ENCODE data around the gene ST7. TPM values are rescaled to one million over a fixed set of nuclear protein-coding genes. Genes with fewer than 3 reads are reported as not detected.
"Not testable (repeated sequence)": the region's sequence is repeated elsewhere in the genome, so short reads cannot be mapped to it uniquely, and the experiment has no call there.

Gene ST7
- total RNA-seq, 2 experiments from 2014 or later = 5.9 to 9.2 TPM

DNA sequence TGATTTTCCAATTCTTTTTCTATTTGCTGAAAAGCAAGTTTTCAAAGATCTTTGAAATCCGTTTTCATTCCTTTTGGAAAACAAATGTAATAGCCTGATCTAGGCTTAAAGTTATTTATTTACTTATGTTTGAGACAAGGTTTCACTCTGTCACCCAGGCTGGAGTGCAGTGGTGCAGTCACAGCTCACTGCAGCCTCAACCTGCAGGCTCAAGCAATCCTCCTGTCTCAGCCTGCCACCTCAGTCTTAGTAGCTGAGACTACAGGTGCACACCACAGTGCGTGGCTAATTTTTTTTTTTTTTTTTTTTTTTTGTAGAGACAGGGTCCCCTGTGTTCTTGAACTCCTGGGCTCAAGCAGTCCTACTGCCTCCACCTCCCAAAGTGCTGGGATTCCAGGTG lies 4.6 kb downstream of the ST7 start:
- CTCF ChIA-PET = interaction anchor here (1.4 kb wide), 1 partner anchor 165 kb away, joined by 3 read pairs; no protein-coding TSS in a partner anchor
- no peak overlapping the region for H3K27ac Mint-ChIP-seq
- DNase-seq (no peak), ATAC-seq (no peak)
- POLR2A ChIA-PET = no interaction called here
- intact Hi-C loops (cut with micrococcal nuclease) = no loop called here
- TF ChIP-seq, protein P1, sequence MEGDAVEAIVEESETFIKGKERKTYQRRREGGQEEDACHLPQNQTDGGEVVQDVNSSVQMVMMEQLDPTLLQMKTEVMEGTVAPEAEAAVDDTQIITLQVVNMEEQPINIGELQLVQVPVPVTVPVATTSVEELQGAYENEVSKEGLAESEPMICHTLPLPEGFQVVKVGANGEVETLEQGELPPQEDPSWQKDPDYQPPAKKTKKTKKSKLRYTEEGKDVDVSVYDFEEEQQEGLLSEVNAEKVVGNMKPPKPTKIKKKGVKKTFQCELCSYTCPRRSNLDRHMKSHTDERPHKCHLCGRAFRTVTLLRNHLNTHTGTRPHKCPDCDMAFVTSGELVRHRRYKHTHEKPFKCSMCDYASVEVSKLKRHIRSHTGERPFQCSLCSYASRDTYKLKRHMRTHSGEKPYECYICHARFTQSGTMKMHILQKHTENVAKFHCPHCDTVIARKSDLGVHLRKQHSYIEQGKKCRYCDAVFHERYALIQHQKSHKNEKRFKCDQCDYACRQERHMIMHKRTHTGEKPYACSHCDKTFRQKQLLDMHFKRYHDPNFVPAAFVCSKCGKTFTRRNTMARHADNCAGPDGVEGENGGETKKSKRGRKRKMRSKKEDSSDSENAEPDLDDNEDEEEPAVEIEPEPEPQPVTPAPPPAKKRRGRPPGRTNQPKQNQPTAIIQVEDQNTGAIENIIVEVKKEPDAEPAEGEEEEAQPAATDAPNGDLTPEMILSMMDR (IDR thresholded peaks at IDR 0.05) = no peak
- peaks cover 33% of the 10 kb centered on the region for H3K4me1 Mint-ChIP-seq (ENCODE audit: low read depth)
- no peak overlapping the region for H3K4me3 Mint-ChIP-seq
- H3K9me3 Mint-ChIP-seq = peaks cover 3% of the 10 kb centered on the region
- no peaks in the 10 kb centered on the region for H3K27me3 Mint-ChIP-seq
- H3K36me3 Mint-ChIP-seq (ENCODE audit: low read depth) = peaks cover 5% of the 10 kb centered on the region

DNA sequence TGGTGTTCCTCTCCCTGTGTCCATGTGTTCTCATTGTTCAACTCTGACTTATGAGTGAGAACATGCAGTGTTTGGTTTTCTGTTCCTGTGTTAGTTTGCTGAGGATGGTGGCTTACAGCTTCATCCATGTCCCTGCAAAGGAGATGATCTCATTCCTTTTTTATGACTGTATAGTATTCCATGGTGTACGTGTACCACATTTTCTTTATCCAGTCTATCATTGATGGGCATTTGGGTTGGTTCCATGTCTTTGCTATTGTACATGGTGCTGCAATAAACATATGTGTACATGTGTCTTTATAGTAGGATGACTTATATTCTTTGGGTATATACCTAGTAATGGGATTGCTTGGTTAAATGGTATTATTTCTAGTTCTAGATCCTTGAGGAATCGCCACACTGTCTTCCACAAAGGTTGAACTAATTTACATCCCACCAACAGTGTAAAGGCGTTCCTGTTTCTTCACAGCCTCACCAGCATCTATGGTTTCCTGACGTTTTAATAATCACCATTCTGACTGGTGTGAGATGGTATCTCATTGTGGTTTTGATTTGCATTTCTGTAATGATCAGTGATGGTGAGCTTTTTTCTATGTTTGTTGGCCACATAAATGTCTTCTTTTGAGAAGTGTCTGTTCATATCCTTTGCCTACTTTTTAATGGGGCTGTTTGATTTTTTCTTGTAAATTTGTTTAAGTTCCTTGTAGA lies 8.8 kb downstream of the ST7 start:
- H3K9me3 Mint-ChIP-seq; H3K36me3 Mint-ChIP-seq (ENCODE audit: low read depth); H3K27ac Mint-ChIP-seq; H3K27me3 Mint-ChIP-seq; intact Hi-C loops (cut with micrococcal nuclease); DNase-seq; H3K4me3 Mint-ChIP-seq; ATAC-seq; H3K4me1 Mint-ChIP-seq (ENCODE audit: low read depth): not testable (repeated sequence)
- ChIA-PET POLR2A (interaction anchor here (0.7 kb wide), 1 partner anchor 99 kb away, joined by 3 read pairs; no protein-coding TSS in a partner anchor), CTCF (interaction anchor here (1.0 to 1.5 kb wide), 2 partner anchors 23 to 32 kb away, joined by 4 read pairs; no protein-coding TSS in a partner anchor)

DNA sequence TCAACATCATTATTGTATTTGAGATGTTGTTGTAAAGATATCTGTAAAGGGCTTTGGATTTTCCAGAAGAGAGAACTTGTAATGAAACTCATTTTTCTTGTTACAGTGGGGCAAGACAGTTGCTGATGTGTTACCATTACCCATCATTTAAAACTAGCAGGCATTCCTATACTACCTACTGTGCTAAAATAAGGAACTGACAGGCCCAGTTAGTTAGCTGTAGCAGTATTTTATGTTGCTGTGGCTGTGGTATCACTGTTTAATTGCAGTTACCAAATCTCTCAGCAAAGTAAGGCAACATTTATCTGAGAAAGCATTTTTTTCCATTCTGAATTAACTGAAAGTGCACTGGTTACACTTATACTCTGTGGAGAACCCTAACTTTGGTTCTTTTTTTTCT lies 9.9 kb downstream of the ST7 start:
- no peak for DNase-seq
- ATAC-seq = no peak
- Mint-ChIP-seq H3K9me3 (peaks cover 3% of the 10 kb centered on the region), H3K4me3 (no peak overlapping the region), H3K27ac (no peak overlapping the region), H3K36me3 (ENCODE audit: low read depth) (no peaks in the 10 kb centered on the region), H3K4me1 (ENCODE audit: low read depth) (peaks cover 9% of the 10 kb centered on the region), H3K27me3 (no peaks in the 10 kb centered on the region)
- intact Hi-C loops (cut with micrococcal nuclease) = no loop called here
- TF ChIP-seq, protein P1 (IDR thresholded peaks at IDR 0.05) = no peak
- ChIA-PET CTCF (interaction anchor here (1.0 to 1.5 kb wide), 2 partner anchors 22 to 33 kb away, joined by 4 read pairs; no protein-coding TSS in a partner anchor), POLR2A (no interaction called here)

DNA sequence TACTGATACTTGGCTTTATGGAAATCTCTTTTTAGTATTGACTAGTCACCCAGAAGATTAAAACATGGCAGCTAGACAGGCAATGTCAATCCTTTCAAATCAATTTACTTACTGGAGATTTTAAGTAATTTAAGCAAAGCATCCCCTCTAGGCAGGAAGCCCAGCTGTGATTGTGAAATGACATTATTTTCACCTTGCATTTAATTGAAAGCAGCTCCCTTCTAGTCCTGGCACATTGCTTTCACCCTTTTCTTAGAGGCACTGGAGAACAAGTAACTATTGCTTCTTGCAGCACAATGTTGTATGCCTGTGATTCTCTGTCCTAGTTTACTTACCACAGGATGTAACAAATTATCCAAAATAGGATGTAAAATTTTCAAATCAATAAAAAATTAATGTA lies 13.3 kb downstream of the ST7 start:
- intact Hi-C loops (cut with micrococcal nuclease) = no loop called here
- TF ChIP-seq, protein P1 (IDR thresholded peaks at IDR 0.05) = no peak
- POLR2A ChIA-PET = no interaction called here
- DNase-seq = no peak
- no peaks in the 10 kb centered on the region for H3K36me3 Mint-ChIP-seq (ENCODE audit: low read depth)
- H3K27me3 Mint-ChIP-seq = no peaks in the 10 kb centered on the region
- H3K9me3 Mint-ChIP-seq = peaks cover 3% of the 10 kb centered on the region
- no peak overlapping the region for H3K27ac Mint-ChIP-seq
- no peak for ATAC-seq
- CTCF ChIA-PET = interaction anchor here (1.1 kb wide), 1 partner anchor 18 kb away, joined by 3 read pairs; no protein-coding TSS in a partner anchor
- peaks cover 19% of the 10 kb centered on the region for H3K4me1 Mint-ChIP-seq (ENCODE audit: low read depth)
- H3K4me3 Mint-ChIP-seq = no peak overlapping the region

DNA sequence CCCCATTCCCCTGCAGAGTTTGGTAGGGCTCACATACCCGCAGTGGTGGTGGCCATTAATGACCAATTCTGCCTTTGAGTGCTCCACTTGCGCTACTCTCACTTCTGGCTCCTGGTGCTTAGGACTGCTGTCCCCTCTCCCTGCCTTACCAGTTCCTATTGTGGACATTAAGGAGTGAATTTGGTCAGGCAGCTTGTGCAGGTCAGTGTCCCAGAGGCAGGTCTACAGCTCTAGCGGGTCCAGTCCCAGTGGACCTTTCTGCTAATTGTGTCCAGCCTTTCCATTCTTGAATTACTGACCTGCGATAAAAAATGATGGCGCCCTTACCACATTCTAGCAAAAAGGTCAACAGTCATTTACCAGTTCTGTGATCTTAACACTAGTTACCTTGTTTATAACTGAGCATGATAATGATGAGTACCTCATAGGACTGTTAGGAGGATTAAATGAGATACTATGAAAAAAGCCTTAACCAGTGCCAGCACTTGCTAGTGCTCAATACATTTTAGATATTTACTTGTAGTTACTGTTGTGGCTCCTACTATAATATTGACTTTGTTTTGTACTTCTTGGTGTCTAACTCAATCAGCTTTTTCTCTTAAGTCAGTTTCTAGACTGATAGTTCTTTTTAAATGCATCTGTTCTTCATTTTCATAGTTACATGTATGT lies 14.1 kb downstream of the ST7 start:
- ChIA-PET CTCF (interaction anchor here (1.1 to 1.5 kb wide), 2 partner anchors 11 to 17 kb away, joined by 3 read pairs; no protein-coding TSS in a partner anchor), POLR2A (no interaction called here)
- no peaks in the 10 kb centered on the region for H3K27me3 Mint-ChIP-seq

More for the DNA sequence above, 14.1 kb downstream of the ST7 start:
- Mint-ChIP-seq H3K4me3 (no peak overlapping the region), H3K36me3 (ENCODE audit: low read depth) (no peaks in the 10 kb centered on the region), H3K27ac (no peak overlapping the region), H3K4me1 (ENCODE audit: low read depth) (peaks cover 16% of the 10 kb centered on the region), H3K9me3 (no peaks in the 10 kb centered on the region)
- intact Hi-C loops (cut with micrococcal nuclease) = no loop called here
- no peak for ATAC-seq
- TF ChIP-seq, protein P1 (IDR thresholded peaks at IDR 0.05) = no peak
- no peak for DNase-seq
